Nucleus accumbens (tissue), 56 donors: ENCODE measurements around the gene ADAT1.

Experiments used
- DNase-seq, 56 donors: peaks; one replicate each; lab custom pipeline; 2025; lab: John Stamatoyannopoulos, UW

The ADAT1 gene

GRCh38 chr16:75550211-75550662 is 72.8 kb downstream of the ADAT1 start:
- DNase-seq = peak in 46 of 56 donors; percentile 11 to 68 (median 36)
